DND-41 (cell line): ENCODE data around the gene ULBP1.
"Not testable (repeated sequence)": the region's sequence is repeated elsewhere in the genome, so short reads cannot be mapped to it uniquely, and the experiment has no call there.

Source experiments
- CTCF ChIP-seq: IDR thresholded peaks from 2 replicates; pipeline ENCODE4 v1.5.1; 2012; ENCODE audit warnings: borderline replicate concordance, low read length, moderate library complexity, mild to moderate bottlenecking; ENCODE audit not compliant: poor library complexity, severe bottlenecking; ENCODE audit errors: extremely low read depth
- EZH2 ChIP-seq: IDR thresholded peaks from 3 replicates; pipeline ENCODE4 v1.6.1; 2012; ENCODE audit warnings: borderline replicate concordance, low read depth, mild to moderate bottlenecking, moderate library complexity, low read length, inconsistent platforms; ENCODE audit not compliant: severe bottlenecking

DNA sequence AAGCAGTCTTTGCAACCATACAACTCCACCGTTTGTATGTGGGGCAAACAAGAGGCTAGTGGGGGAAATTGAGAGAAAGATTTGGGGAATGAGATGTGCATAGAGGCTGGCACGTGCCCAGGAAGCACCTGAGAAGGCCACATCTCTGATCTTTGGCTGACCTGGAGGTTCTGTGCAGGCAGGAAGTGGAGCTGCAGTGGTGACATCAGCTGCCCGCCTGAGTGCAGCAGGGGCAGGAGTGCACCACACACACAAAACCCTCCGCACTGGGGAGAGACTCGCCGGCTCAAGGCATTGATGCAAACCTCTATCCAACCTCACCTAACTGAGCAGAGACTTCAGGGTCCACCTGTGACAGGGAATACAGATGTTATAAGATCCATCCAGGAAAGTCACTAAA is 10.7 kb downstream of the ULBP1 start:
- not testable (repeated sequence) for TF ChIP-seq CTCF, EZH2
